Stimulated activated CD8-positive, alpha-beta memory T cell treated with anti-CD3 and anti-CD28 coated beads, Interleukin-4, amount 100 ng/mL, for 4 hours (primary cell): Measurements from ENCODE around the gene RANBP17.
"Not testable (repeated sequence)": the region's sequence is repeated elsewhere in the genome, so short reads cannot be mapped to it uniquely, and the experiment has no call there.

Experiments used
- DNase-seq, 2 donors: peaks; one replicate each; pipeline ENCODE4 v3.0.0-alpha.2; 2020; ENCODE audit warnings: low read depth in 2 of 2, low spot score in 1 of 2

The RANBP17 gene

GRCh38 chr5:171149333-171149732 is 287.5 kb downstream of the RANBP17 start:
- no peak for DNase-seq

GRCh38 chr5:171149772-171150171 is 288.0 kb downstream of the RANBP17 start:
- no peak for DNase-seq

GRCh38 chr5:171152382-171152781 is 290.6 kb downstream of the RANBP17 start:
- DNase-seq, result no peak

- no peak for DNase-seq
These were observed 293.8 kb downstream of the RANBP17 start for GRCh38 chr5:171155621-171156020.

- no peak for DNase-seq
These were observed 295.5 kb downstream of the RANBP17 start for GRCh38 chr5:171157276-171157675.

GRCh38 chr5:171157775-171158174 is 296.0 kb downstream of the RANBP17 start:
- no peak for DNase-seq

GRCh38 chr5:171158581-171158980 is 296.8 kb downstream of the RANBP17 start:
- no peak for DNase-seq

- DNase-seq, result no peak
These were observed 300.3 kb downstream of the RANBP17 start for GRCh38 chr5:171162165-171162564.

- no peak for DNase-seq
These were observed 300.8 kb downstream of the RANBP17 start for GRCh38 chr5:171162596-171162995.

- DNase-seq, result no peak
These were observed 304.9 kb downstream of the RANBP17 start for GRCh38 chr5:171166766-171167165.

GRCh38 chr5:171168171-171168570 is 306.4 kb downstream of the RANBP17 start:
- no peak for DNase-seq

GRCh38 chr5:171174960-171175359 is 313.1 kb downstream of the RANBP17 start:
- DNase-seq, result not testable (repeated sequence)

- no peak for DNase-seq
These were observed 313.9 kb downstream of the RANBP17 start for GRCh38 chr5:171175746-171176145.

GRCh38 chr5:171178190-171178589 is 316.4 kb downstream of the RANBP17 start:
- DNase-seq, result not testable (repeated sequence)

GRCh38 chr5:171188016-171188415 is 326.2 kb downstream of the RANBP17 start:
- DNase-seq, result no peak

- DNase-seq, result no peak
These were observed 327.6 kb downstream of the RANBP17 start for GRCh38 chr5:171189442-171189841.

GRCh38 chr5:171192111-171192510 is 330.3 kb downstream of the RANBP17 start:
- DNase-seq, result no peak

- no peak for DNase-seq
These were observed 339.5 kb downstream of the RANBP17 start for GRCh38 chr5:171201310-171201709.

GRCh38 chr5:171205375-171205774 is 343.6 kb downstream of the RANBP17 start:
- no peak for DNase-seq

- DNase-seq, result no peak
These were observed 345.5 kb downstream of the RANBP17 start for GRCh38 chr5:171207256-171207847.

GRCh38 chr5:171221916-171222315 is 360.1 kb downstream of the RANBP17 start:
- no peak for DNase-seq

- no peak for DNase-seq
These were observed 362.1 kb downstream of the RANBP17 start for GRCh38 chr5:171223927-171224326.

GRCh38 chr5:171226096-171226754 is 364.4 kb downstream of the RANBP17 start:
- DNase-seq, result no peak
